ENCODE measurements around the gene EYS. TPM values are rescaled to one million over a fixed set of nuclear protein-coding genes. Genes with fewer than 3 reads are reported as not detected.

The EYS gene
- total RNA-seq, 4 donors from 2014 or later = 0.15 TPM; not detected in 3

DNA sequence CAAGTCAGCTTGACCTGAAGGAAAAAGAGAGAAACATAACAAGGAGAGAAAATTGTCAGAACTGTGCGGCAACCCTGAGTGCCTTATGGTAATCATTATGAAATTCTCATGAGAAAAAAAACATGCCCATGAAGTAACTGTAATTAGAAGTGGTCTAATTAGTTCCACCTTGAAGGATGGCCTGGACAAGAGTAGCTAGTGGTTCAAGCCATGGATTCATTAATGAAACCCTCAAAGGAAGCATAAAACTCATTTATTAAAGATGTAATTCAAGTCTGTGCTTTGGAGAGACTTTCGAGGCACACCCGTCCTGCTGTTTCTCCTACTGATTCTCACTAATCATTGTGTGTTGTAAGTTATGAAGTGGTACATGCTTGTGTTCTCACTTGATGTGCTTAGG is 1911.2 kb downstream of the EYS start:
- H3K4me3 ChIP-seq = no peak overlapping the region
- H3K27ac ChIP-seq = no peak overlapping the region
- no peak for TF ChIP-seq POLR2AphosphoS5 (IDR thresholded peaks at IDR 0.05)
- TF ChIP-seq EP300 (IDR thresholded peaks at IDR 0.05) = no peak
- TF ChIP-seq POLR2A (IDR thresholded peaks at IDR 0.05) = no peak
- TF ChIP-seq, protein P1, sequence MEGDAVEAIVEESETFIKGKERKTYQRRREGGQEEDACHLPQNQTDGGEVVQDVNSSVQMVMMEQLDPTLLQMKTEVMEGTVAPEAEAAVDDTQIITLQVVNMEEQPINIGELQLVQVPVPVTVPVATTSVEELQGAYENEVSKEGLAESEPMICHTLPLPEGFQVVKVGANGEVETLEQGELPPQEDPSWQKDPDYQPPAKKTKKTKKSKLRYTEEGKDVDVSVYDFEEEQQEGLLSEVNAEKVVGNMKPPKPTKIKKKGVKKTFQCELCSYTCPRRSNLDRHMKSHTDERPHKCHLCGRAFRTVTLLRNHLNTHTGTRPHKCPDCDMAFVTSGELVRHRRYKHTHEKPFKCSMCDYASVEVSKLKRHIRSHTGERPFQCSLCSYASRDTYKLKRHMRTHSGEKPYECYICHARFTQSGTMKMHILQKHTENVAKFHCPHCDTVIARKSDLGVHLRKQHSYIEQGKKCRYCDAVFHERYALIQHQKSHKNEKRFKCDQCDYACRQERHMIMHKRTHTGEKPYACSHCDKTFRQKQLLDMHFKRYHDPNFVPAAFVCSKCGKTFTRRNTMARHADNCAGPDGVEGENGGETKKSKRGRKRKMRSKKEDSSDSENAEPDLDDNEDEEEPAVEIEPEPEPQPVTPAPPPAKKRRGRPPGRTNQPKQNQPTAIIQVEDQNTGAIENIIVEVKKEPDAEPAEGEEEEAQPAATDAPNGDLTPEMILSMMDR (IDR thresholded peaks at IDR 0.05) = no peak
- no peaks in the 10 kb centered on the region for H3K9me3 ChIP-seq
- H3K27me3 ChIP-seq = no peaks in the 10 kb centered on the region
- no peaks in the 10 kb centered on the region for H3K36me3 ChIP-seq
- H3K4me1 ChIP-seq = no peaks in the 10 kb centered on the region
- no peak for ATAC-seq
- WGBS, 2 donors (ENCODE audit: low coverage in 1 of 2) = 78 to 80% methylated on average over 2 to 3 of the region's 3 CpGs

DNA sequence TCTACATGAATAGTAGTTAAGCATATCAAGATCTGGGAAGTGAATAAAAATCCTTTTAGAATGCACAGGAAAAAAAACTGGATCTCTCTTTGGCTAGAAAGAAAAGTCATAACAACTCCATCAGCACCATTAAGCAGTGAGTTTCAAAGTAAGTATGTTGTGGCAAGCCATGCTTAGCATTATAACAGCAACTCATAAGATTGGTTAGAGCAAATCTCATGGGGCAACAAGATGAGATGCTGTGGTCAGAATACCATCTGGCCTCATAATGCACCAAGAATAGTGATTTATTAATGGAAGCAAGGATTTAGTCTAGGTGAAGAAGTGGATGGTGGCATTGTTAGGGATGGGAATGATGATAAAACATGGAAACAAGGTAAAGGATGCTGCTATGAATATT is 1912.0 kb downstream of the EYS start:
- Histone ChIP-seq H3K36me3 (no peaks in the 10 kb centered on the region), H3K9me3 (no peaks in the 10 kb centered on the region), H3K4me1 (no peaks in the 10 kb centered on the region), H3K4me3 (no peak overlapping the region), H3K27me3 (peaks cover 6% of the 10 kb centered on the region), H3K27ac (no peak overlapping the region)
- ATAC-seq = no peak
- TF ChIP-seq POLR2AphosphoS5 (IDR thresholded peaks at IDR 0.05) (no peak), POLR2A (IDR thresholded peaks at IDR 0.05) (no peak)
- TF ChIP-seq, protein P1 (IDR thresholded peaks at IDR 0.05) = no peak

DNA sequence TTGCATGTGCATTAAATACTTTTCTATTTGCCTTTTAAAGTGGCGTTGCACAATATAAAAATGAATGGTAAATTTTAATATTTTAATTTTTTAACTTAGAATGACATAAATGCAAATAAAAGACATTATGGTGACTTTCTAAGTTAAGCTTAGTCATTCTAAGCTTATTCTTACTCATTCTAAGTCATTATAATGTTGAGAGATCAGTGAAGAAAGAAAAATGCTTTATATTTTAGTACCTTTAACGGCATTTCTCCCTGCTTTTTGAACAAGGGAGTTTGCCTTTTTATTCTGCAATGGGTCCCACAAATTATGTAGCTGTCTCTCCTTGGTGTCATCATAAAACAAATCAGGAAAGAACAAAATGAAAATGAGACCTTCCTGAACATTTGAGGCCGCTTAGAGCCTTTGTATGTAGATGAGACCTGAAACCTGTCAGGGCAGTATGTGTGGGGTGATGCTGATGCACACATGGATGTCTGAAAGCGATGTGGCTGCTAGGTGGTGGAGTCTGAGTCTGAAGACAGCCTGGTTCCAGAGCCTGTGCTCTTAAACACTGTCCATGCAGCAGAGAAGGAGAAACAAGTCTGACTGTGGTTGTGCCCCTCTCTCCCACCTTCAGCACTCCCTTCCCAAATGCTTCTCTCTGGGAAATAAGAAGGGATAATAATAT is 1913.4 kb downstream of the EYS start:
- no peaks in the 10 kb centered on the region for H3K9me3 ChIP-seq
- ATAC-seq = no peak
- H3K4me1 ChIP-seq = no peaks in the 10 kb centered on the region
- H3K27me3 ChIP-seq = peaks cover 15% of the 10 kb centered on the region
- no peak overlapping the region for H3K27ac ChIP-seq
- H3K4me3 ChIP-seq = no peak overlapping the region
- TF ChIP-seq, protein P1 (IDR thresholded peaks at IDR 0.05) = no peak
- no peak for TF ChIP-seq EP300 (IDR thresholded peaks at IDR 0.05)
- TF ChIP-seq POLR2A (IDR thresholded peaks at IDR 0.05) = no peak
- no peak for TF ChIP-seq POLR2AphosphoS5 (IDR thresholded peaks at IDR 0.05)
- 73 to 96% methylated on average over 2 to 4 of the region's 4 CpGs for WGBS, 2 donors (ENCODE audit: low coverage in 1 of 2)
- no peaks in the 10 kb centered on the region for H3K36me3 ChIP-seq

DNA sequence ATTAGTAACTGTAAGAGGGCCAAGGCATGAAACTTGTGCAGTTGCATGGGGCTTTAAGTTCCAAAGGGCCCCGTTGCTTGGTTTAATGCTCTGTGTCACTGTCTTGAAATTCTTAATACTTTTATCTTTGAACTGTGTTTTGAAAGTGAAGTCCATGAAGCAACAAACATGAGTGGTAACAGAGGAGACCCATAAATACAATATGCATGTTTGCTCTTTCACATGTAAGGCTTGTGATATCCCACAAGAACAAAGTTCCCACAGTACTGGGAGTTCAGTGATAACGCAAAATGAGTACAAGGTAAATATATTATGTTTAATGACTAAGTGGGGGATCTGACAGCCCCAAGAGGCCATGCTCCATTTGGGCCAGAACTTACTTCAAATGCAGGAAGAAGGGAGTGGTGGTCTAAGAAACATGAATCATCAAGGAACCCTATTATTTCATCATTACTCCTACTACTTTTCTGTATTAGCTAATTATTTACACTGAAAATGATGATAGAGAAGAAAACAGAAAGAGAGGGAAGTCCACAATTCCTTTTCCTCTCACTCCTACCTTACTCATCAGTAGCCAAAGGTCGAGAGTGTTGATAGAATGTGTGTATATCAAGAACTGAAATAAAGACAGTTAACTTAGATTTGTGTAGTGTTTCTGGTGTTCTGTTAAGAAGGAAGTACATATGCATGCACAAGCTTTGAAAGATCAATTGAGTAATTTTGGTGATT is 1914.1 kb downstream of the EYS start:
- no peaks in the 10 kb centered on the region for H3K36me3 ChIP-seq
- no peaks in the 10 kb centered on the region for H3K4me1 ChIP-seq
- H3K4me3 ChIP-seq = no peak overlapping the region
- 74 to 81% methylated on average over 3 of the region's 3 CpGs for WGBS, 2 donors (ENCODE audit: low coverage in 1 of 2)
- ATAC-seq = no peak
- TF ChIP-seq, protein P1 (IDR thresholded peaks at IDR 0.05) = no peak
- no peak for TF ChIP-seq EP300 (IDR thresholded peaks at IDR 0.05)
- TF ChIP-seq POLR2A (IDR thresholded peaks at IDR 0.05) = no peak
- TF ChIP-seq POLR2AphosphoS5 (IDR thresholded peaks at IDR 0.05) = no peak
- H3K27ac ChIP-seq = no peak overlapping the region
- H3K9me3 ChIP-seq = no peaks in the 10 kb centered on the region
- peaks cover 15% of the 10 kb centered on the region for H3K27me3 ChIP-seq

DNA sequence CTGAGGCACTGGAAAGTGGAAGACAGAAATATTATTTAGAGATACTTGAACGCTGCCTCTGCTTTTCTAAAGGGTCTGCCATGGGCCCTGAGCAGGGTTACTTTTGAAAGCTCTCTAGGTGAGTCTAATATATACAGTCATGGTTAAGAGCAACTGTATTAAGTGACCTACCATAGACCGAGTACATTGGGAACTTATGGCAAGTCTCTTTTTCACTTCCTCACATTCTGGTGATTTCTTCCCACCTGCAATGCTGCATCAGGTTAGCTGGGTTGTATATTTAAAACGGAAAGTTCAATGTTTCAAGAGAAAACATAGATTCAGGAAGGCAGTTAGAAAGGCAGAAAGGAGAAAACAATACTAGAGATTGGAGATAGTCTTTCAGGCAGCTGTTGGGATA is 1916.7 kb downstream of the EYS start:
- no peak overlapping the region for H3K27ac ChIP-seq
- no peaks in the 10 kb centered on the region for H3K9me3 ChIP-seq
- H3K27me3 ChIP-seq = peaks cover 15% of the 10 kb centered on the region
- H3K4me3 ChIP-seq = no peak overlapping the region
- H3K4me1 ChIP-seq = no peaks in the 10 kb centered on the region
- WGBS, 2 donors (ENCODE audit: low coverage in 1 of 2) = 70 to 86% methylated on average over 2 to 3 of the region's 3 CpGs
- no peak for ATAC-seq
- no peak for TF ChIP-seq POLR2A (IDR thresholded peaks at IDR 0.05)
- TF ChIP-seq, protein P1 (IDR thresholded peaks at IDR 0.05) = no peak
- no peak for TF ChIP-seq POLR2AphosphoS5 (IDR thresholded peaks at IDR 0.05)
- TF ChIP-seq EP300 (IDR thresholded peaks at IDR 0.05) = no peak
- H3K36me3 ChIP-seq = no peaks in the 10 kb centered on the region

Measured in gastroesophageal sphincter (tissue), 4 donors.